Liver (tissue), 9 donors: ENCODE data around the gene MSI2. TPM values are rescaled to one million over a fixed set of nuclear protein-coding genes. Genes with fewer than 3 reads are reported as not detected.

ENCODE experiments used
- DNase-seq: peaks from one replicate; pipeline ENCODE4 v3.0.0-alpha.2; 2017; ENCODE audit warnings: low spot score
- H3K27ac ChIP-seq, 2 donors: one replicate each; pipeline ENCODE4 v1.7.0; 2013; ENCODE audit warnings: inconsistent platforms in 2 of 2, low read length in 2 of 2, control low read depth in 1 of 2, low read depth in 1 of 2, mild to moderate bottlenecking in 1 of 2
- H3K27me3 ChIP-seq, 4 donors: one replicate each; pipeline versions ENCODE4 v1.6.1 to v1.7.0; 2013; ENCODE audit warnings: low read length in 3 of 4, inconsistent platforms in 1 of 4, mild to moderate bottlenecking in 1 of 4, moderate library complexity in 1 of 4; ENCODE audit not compliant: control insufficient read depth in 4 of 4, insufficient read depth in 4 of 4
- H3K36me3 ChIP-seq, 4 donors: one replicate each; pipeline versions ENCODE4 v1.6.1 to v1.7.0; 2013; ENCODE audit warnings: low read length in 3 of 4, mild to moderate bottlenecking in 3 of 4, low read depth in 1 of 4, moderate library complexity in 1 of 4; ENCODE audit not compliant: control insufficient read depth in 4 of 4, insufficient read depth in 3 of 4
- H3K4me1 ChIP-seq, 4 donors: one replicate each; pipeline versions ENCODE4 v1.6.1 to v1.7.0; 2013; ENCODE audit warnings: low read length in 3 of 4, mild to moderate bottlenecking in 3 of 4, moderate library complexity in 1 of 4; ENCODE audit not compliant: control insufficient read depth in 4 of 4, insufficient read depth in 4 of 4
- H3K4me3 ChIP-seq, 3 donors: one replicate each; pipeline versions ENCODE4 v1.6.1 to v1.7.0; 2013; ENCODE audit warnings: low read length in 3 of 3, control low read depth in 1 of 3, low read depth in 1 of 3, mild to moderate bottlenecking in 1 of 3
- H3K9ac ChIP-seq, 2 donors: one replicate each; pipeline ENCODE4 v1.7.0; 2013; ENCODE audit warnings: low read length in 2 of 2, mild to moderate bottlenecking in 2 of 2, moderate library complexity in 2 of 2, control low read depth in 1 of 2, low read depth in 1 of 2
- H3K9me3 ChIP-seq, 4 donors: one replicate each; pipeline versions ENCODE4 v1.6.1 to v1.7.0; 2013; ENCODE audit warnings: low read length in 3 of 4; ENCODE audit not compliant: control insufficient read depth in 4 of 4
- EGR1 ChIP-seq, 2 donors: IDR thresholded peaks; 2 replicates each; pipeline ENCODE4 v1.6.1; 2016 to 2018; ENCODE audit warnings: antibody characterized with exemption in 2 of 2, low read depth in 2 of 2
- FOXA1 ChIP-seq: IDR thresholded peaks from 2 replicates; pipeline ENCODE4 v1.6.1; 2016; ENCODE audit warnings: antibody characterized with exemption
- GABPA ChIP-seq, 2 donors: IDR thresholded peaks in 1 of 2; conservative IDR thresholded peaks in 1 of 2; 2 replicates each; pipeline ENCODE4 v1.6.1; 2016; ENCODE audit warnings: antibody characterized with exemption in 2 of 2, mild to moderate bottlenecking in 1 of 2, moderate library complexity in 1 of 2
- HNF4G ChIP-seq: IDR thresholded peaks from 2 replicates; pipeline ENCODE4 v1.6.1; 2016; ENCODE audit warnings: antibody characterized with exemption
- NR2F2 ChIP-seq: IDR thresholded peaks from 2 replicates; pipeline ENCODE4 v1.6.1; 2016; ENCODE audit warnings: antibody characterized with exemption
- REST ChIP-seq: IDR thresholded peaks from 2 replicates; pipeline ENCODE4 v1.6.1; 2016; ENCODE audit warnings: antibody characterized with exemption, mild to moderate bottlenecking
- RXRA ChIP-seq, 2 donors: IDR thresholded peaks; 2 replicates each; pipeline ENCODE4 v1.6.1; 2017 to 2018; ENCODE audit warnings: antibody characterized with exemption in 2 of 2, mild to moderate bottlenecking in 1 of 2
- SP1 ChIP-seq: IDR thresholded peaks from 2 replicates; pipeline ENCODE4 v1.6.1; 2018; ENCODE audit warnings: antibody characterized with exemption, mild to moderate bottlenecking
- TAF1 ChIP-seq: conservative IDR thresholded peaks from 2 replicates; pipeline ENCODE4 v1.6.1; 2016; ENCODE audit warnings: antibody characterized with exemption, mild to moderate bottlenecking
- WGBS: extraction: QIAGEN DNeasy Blood & Tissue Kit; methylation state at CpG from one replicate; pipeline ENCODE4 v1.1.7; 2013; 5-methylcytosine and 5-hydroxymethylcytosine counted together
- polyA plus RNA-seq, 2 donors: library from polyadenylated mRNA; stranded (reverse) in 1 of 2; unstranded in 1 of 2; fragments of 200-250 nt in 1 of 2; fragments of >200 nt in 1 of 2; fragmentation: Nextera tagmentation in 1 of 2; extraction: Ambion mirVana in 1 of 2; gene quantifications; one replicate each; pipeline versions ENCODE4 v1.2.1 to v1.2.3, GENCODE V29; 2013 to 2015
- total RNA-seq, 2 donors: library from RNA; depleted of rRNA; stranded (reverse); fragments of >200 nt; gene quantifications; one replicate each; pipeline ENCODE4 v1.2.3, GENCODE V29; 2014
- TF ChIP-seq, protein P1 (sequence below): fragments of 150-350 bp; IDR thresholded peaks from 2 replicates; pipeline ENCODE4 v1.5.1; 2017; ENCODE audit warnings: improper control_type of control experiment, low read depth, low read length; ENCODE audit not compliant: missing input control
- TF ChIP-seq, protein P2 (sequence below): IDR thresholded peaks from 2 replicates; pipeline ENCODE4 v1.6.1; 2016; ENCODE audit warnings: antibody characterized with exemption
- TF ChIP-seq, protein P3 (sequence below): IDR thresholded peaks from 2 replicates; pipeline ENCODE4 v1.6.1; 2016; ENCODE audit warnings: antibody characterized with exemption
- donor health status: healthy.
- donor health status: healthy.
- donor health status: healthy.
- donor health status: healthy.
- donor health status: healthy.

The MSI2 gene
- total and polyA plus RNA-seq, 4 donors: 5.7 to 15.6 (median 9.2) TPM

DNA sequence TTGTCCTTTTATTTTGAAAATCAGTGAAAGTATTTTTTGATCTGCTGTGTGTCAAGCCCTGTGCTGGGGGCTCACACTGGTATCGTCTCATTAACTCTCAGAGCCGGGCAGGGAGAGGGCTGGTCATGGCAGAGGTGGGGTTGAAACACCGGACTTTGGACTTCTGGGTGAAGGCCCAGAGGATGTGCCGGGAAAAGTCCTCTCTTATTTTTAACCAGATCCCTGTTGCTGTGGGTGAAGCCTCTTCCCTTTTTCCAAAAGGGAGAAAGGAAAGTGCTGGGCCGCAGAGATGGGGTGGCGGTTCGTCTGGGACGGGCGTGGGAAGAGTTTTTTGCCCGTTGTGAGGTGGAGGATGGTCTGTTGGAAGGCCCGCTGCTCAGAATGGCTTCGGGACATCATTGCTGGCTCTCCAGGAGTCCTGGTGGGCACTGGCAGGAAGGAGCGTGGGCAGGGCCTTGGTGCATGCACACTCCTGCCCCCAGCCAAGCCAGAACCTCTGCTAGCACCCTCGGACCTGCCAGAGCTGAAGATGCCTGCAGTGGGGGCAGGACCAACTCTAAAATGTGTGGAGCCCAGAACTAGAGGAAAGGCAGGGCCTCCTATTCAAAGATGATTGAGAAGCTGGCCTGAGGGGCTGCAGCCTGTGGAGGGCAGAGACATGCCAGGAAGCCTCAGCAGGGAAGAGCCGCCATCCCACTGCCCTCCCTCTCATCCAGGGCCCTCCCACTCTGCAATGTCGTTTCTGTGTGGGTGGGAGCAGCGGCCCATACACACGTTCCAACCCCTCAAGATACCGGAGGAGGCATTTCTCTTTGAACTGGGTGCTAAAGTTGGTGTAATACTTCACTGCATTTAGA is 275.6 kb downstream of the MSI2 start (continued):
- TF ChIP-seq REST: peak; percentile 44

GRCh38 chr17:57532556-57532955 is 276.2 kb downstream of the MSI2 start:
- DNase-seq: no peak

More at GRCh38 chr17:57532556-57532955, 276.2 kb downstream of the MSI2 start:
- Histone ChIP-seq H3K27ac (no peak overlapping the region), H3K4me3 (no peak overlapping the region), H3K9ac (no peak overlapping the region), H3K4me1 (peaks cover 6 to 22% (median 13%) of the 10 kb centered on the region in 4 donors), H3K27me3 (no peaks in the 10 kb centered on the region), H3K36me3 (no peaks in the 10 kb centered on the region), H3K9me3 (no peaks in the 10 kb centered on the region)
- TF ChIP-seq GABPA (IDR thresholded peaks at IDR 0.05 in 1 of 2, conservative IDR thresholded peaks at IDR 0.05 in 1 of 2) (no peak), RXRA (IDR thresholded peaks at IDR 0.05) (no peak), SP1 (no peak), NR2F2 (no peak), REST (no peak), FOXA1 (no peak), HNF4G (no peak), EGR1 (IDR thresholded peaks at IDR 0.05; ENCODE audit: low read depth in 2 of 2) (no peak), TAF1 (no peak)
- TF ChIP-seq, protein P1, sequence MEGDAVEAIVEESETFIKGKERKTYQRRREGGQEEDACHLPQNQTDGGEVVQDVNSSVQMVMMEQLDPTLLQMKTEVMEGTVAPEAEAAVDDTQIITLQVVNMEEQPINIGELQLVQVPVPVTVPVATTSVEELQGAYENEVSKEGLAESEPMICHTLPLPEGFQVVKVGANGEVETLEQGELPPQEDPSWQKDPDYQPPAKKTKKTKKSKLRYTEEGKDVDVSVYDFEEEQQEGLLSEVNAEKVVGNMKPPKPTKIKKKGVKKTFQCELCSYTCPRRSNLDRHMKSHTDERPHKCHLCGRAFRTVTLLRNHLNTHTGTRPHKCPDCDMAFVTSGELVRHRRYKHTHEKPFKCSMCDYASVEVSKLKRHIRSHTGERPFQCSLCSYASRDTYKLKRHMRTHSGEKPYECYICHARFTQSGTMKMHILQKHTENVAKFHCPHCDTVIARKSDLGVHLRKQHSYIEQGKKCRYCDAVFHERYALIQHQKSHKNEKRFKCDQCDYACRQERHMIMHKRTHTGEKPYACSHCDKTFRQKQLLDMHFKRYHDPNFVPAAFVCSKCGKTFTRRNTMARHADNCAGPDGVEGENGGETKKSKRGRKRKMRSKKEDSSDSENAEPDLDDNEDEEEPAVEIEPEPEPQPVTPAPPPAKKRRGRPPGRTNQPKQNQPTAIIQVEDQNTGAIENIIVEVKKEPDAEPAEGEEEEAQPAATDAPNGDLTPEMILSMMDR: no peak
- TF ChIP-seq, protein P2, sequence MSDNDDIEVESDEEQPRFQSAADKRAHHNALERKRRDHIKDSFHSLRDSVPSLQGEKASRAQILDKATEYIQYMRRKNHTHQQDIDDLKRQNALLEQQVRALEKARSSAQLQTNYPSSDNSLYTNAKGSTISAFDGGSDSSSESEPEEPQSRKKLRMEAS: no peak
- TF ChIP-seq, protein P3, sequence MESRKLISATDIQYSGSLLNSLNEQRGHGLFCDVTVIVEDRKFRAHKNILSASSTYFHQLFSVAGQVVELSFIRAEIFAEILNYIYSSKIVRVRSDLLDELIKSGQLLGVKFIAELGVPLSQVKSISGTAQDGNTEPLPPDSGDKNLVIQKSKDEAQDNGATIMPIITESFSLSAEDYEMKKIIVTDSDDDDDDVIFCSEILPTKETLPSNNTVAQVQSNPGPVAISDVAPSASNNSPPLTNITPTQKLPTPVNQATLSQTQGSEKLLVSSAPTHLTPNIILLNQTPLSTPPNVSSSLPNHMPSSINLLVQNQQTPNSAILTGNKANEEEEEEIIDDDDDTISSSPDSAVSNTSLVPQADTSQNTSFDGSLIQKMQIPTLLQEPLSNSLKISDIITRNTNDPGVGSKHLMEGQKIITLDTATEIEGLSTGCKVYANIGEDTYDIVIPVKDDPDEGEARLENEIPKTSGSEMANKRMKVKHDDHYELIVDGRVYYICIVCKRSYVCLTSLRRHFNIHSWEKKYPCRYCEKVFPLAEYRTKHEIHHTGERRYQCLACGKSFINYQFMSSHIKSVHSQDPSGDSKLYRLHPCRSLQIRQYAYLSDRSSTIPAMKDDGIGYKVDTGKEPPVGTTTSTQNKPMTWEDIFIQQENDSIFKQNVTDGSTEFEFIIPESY: no peak
- WGBS: 92% methylated on average over 6 of the region's 6 CpGs
